Gastroesophageal sphincter (tissue), 3 donors: ENCODE results near the gene HECTD3.
"Not testable (repeated sequence)": the region's sequence is repeated elsewhere in the genome, so short reads cannot be mapped to it uniquely, and the experiment has no call there.

Source experiments
- CTCF ChIP-seq, 4 experiments: fragments of 200-600 bp in 2 of 4; fragments of 450-650 bp in 2 of 4; sonication (generic) in 1 of 4; IDR thresholded peaks; one replicate each; pipeline ENCODE4 v1.5.1; 2017 to 2019; ENCODE audit warnings: antibody characterized with exemption in 4 of 4, mild to moderate bottlenecking in 2 of 4, moderate library complexity in 2 of 4
- EP300 ChIP-seq: sonication (generic); formaldehyde crosslinking; IDR thresholded peaks from one replicate; pipeline ENCODE4 v1.6.1; 2017; ENCODE audit warnings: antibody characterized with exemption, mild to moderate bottlenecking
- POLR2A ChIP-seq, 2 donors: fragments of 450-650 bp; IDR thresholded peaks; one replicate each; pipeline ENCODE4 v1.6.1; 2017; ENCODE audit warnings: antibody characterized with exemption in 2 of 2, mild to moderate bottlenecking in 2 of 2, moderate library complexity in 1 of 2
- POLR2AphosphoS5 ChIP-seq: sonication (generic); formaldehyde crosslinking; IDR thresholded peaks from one replicate; pipeline ENCODE4 v1.6.1; 2017; ENCODE audit warnings: antibody characterized with exemption

DNA sequence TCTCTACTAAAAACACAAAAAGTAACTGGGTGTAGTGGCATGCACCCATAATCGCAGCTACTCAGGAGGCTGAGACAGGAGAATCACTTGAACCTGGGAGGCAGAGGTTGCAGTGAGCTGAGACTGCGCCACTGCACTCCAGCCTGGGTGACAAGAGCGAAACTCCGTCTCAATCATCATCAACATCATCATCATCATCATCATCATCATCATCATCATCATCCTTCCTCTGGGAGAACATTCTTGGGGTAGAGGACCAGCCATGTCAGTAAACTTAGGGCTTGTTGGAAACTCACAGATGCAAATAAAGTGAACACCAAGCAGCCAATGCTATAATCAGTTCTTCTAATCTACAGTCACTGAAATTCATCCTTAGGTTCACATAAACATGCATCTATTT is 49.1 kb downstream of the HECTD3 start:
- not testable (repeated sequence) for TF ChIP-seq CTCF (IDR thresholded peaks at IDR 0.05); POLR2A (IDR thresholded peaks at IDR 0.05); POLR2AphosphoS5; EP300
